ENCODE results near the gene MAML3.

DNA sequence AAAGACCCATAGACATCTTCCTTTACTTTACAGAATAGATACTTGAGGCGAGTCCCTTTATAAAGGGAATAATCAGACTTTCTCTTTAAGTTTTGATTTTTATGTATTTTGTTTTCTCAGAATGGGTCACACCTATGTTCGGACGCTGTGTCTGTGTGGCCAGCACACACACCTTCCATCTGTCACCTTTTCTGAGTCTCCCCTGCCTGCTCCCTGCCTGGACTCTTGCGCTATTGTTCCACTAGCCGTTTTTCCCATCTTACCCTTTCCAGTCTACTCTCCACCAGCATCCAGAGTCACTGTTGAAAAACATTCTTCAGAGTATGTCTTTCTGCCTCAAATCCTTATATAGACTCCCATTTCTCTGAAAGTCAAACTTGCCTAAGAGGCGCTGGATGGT, 236.1 kb downstream of the MAML3 start:
- TF ChIP-seq CTCF (IDR thresholded peaks at IDR 0.05) (no peak), POLR2AphosphoS5 (IDR thresholded peaks at IDR 0.05) (no peak), POLR2A (IDR thresholded peaks at IDR 0.05) (no peak), EP300 (IDR thresholded peaks at IDR 0.05; ENCODE audit: low read depth) (no peak)

Data from transverse colon (tissue), 4 donors.